Astrocyte of the cerebellum (primary cell): ENCODE results near the gene RIMS1.

Experiments used
- DNase-seq: peaks from one replicate; pipeline ENCODE4 v3.0.0-alpha.2; 2011; ENCODE audit warnings: low read depth
- H3K4me3 ChIP-seq: 2 replicates; pipeline ENCODE4 v1.5.1; 2011; ENCODE audit warnings: mild to moderate bottlenecking, low read depth, low read length, moderate library complexity
- in situ Hi-C: cut with HindIII; loops from 2 replicates; pipeline ENCODE4 v1.10.0; 2017; ENCODE audit warnings: low sequenced_read_pairs
- TF ChIP-seq, protein P1 (sequence below): IDR thresholded peaks from 2 replicates; pipeline ENCODE4 v1.5.1; 2012; ENCODE audit warnings: low read length, low read depth, moderate library complexity, mild to moderate bottlenecking; ENCODE audit errors: missing control alignments

Gene RIMS1

DNA sequence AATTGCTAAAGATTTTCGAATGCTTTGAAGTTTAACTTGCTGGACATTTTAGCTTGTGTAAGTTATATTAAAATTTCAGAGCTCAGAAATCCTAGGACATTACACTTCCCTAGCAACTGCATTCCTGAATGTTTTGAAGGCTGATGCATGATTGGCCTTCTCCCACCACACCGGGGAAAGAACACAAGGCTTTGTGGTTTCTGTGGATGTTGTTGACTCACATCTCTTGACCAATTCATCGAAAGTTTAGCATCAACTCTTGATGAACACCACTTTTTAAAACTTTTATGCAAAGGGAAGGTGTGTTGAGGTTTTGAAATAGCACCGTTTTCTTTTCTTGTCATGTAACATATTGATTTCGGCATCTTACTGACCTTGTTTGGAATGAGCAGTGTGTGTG lies 81.1 kb downstream of the RIMS1 start:
- TF ChIP-seq, protein P1, sequence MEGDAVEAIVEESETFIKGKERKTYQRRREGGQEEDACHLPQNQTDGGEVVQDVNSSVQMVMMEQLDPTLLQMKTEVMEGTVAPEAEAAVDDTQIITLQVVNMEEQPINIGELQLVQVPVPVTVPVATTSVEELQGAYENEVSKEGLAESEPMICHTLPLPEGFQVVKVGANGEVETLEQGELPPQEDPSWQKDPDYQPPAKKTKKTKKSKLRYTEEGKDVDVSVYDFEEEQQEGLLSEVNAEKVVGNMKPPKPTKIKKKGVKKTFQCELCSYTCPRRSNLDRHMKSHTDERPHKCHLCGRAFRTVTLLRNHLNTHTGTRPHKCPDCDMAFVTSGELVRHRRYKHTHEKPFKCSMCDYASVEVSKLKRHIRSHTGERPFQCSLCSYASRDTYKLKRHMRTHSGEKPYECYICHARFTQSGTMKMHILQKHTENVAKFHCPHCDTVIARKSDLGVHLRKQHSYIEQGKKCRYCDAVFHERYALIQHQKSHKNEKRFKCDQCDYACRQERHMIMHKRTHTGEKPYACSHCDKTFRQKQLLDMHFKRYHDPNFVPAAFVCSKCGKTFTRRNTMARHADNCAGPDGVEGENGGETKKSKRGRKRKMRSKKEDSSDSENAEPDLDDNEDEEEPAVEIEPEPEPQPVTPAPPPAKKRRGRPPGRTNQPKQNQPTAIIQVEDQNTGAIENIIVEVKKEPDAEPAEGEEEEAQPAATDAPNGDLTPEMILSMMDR = no peak
- in situ Hi-C loops = no loop called here
- no peak overlapping the region for H3K4me3 ChIP-seq
- DNase-seq = peak; percentile 81

DNA sequence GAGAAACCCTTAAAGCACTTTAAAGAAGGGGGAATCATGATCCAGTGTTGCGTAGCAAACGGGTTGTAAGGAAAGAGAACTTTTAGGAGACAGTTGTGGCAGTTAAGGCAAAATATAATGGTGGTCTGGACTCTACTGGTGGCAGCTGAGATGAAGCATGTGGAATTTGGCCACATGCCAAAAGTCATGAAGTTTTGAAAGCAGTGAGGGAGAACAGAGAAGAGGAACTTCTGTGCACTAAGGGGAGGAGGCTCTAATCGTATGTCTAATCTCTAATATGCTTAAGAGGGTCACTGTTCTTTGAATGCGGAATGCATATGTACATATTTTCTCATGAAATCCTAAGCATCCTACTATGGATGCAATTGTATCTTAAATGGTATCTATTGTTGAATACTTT lies 91.5 kb downstream of the RIMS1 start:
- in situ Hi-C loops = no loop called here
- TF ChIP-seq, protein P1 = no peak
- H3K4me3 ChIP-seq = no peak overlapping the region
- DNase-seq = no peak

DNA sequence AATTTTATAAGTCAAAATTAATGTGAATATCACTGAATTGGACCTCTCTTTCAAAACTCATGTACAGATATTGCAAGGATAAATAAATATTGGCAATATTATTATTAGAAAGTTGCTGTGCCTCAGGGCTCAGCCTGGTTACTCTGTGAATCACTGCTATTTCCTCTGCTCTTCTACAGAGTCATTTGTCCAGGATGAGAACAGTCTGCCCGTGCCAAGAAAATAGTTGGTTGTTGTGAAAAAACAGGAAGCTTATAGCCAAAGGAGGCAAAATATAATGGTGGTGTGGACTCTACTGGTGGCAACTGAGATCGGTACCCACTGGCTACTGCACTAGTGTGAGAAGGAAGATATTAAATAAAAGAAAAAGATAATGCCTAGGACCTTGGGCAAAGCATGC lies 93.6 kb downstream of the RIMS1 start:
- no peak for DNase-seq
- no peak overlapping the region for H3K4me3 ChIP-seq
- TF ChIP-seq, protein P1 = no peak
- in situ Hi-C loops = no loop called here

DNA sequence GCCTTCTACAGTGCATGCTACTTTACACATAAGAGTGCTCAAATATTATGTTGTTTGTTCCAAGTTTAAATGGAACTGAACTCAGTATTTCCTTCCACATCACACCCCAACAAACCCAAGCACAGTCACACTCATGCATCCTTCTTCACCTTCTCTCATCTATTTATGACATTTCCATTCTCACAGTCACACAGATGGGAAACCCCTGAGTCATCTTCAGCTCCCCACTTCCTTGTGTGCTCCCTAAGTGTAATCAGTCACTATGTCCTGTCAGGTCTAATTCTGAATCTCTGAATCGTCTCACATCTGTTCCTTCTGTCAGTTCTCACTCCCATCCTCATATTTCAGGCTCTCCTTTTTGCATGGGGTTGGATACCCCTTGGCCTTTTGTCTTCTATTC lies 96.0 kb downstream of the RIMS1 start:
- in situ Hi-C loops = no loop called here
- H3K4me3 ChIP-seq = no peak overlapping the region
- DNase-seq = no peak
- TF ChIP-seq, protein P1 = no peak

GRCh38 chr6:71983131-71983530 lies 96.8 kb downstream of the RIMS1 start:
- TF ChIP-seq, protein P1 = no peak
- DNase-seq = no peak
- in situ Hi-C loops = no loop called here
- no peak overlapping the region for H3K4me3 ChIP-seq

DNA sequence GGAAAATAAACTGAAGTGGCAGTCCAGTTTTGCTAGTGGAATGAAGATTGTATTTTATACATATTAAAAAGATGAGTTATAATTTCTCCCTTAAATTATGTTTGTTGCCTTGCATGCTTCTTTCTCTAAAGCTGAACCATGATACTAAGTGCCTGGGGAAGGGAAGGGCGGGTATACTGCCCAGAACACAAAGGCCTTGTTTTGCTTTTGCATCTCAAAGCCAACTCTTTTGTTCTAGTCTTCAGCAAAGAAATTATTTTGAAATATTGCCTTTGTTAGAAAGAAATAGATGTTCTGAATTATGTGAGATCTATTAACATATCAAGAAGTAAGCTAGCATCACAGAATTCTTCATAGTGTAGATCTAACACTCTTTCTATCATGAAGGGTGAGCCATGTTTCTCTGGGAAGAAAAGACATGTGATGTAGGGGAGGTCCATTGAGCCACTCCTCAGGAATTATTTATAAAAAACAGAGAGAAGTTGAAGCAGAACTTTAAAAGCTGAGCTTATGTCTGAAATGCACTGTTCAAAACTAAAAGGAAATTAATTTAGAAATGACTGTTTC lies 108.4 kb downstream of the RIMS1 start:
- TF ChIP-seq, protein P1 = no peak
- H3K4me3 ChIP-seq = no peak overlapping the region
- no peak for DNase-seq
- in situ Hi-C loops = no loop called here
